GF-D8 (cell line): Measurements from ENCODE around the gene PSMB4.
A peak's percentile ranks its signal among the peaks of the same experiment; 100 is the strongest.

ENCODE experiments used
- DNase-seq: peaks from one replicate; lab custom pipeline; 2025; lab: John Stamatoyannopoulos, UW

Gene PSMB4

GRCh38 chr1:151443846-151444782, 44.7 kb downstream of the PSMB4 start:
- peak; percentile 22 for DNase-seq

GRCh38 chr1:151444783-151445177, 45.4 kb downstream of the PSMB4 start:
- DNase-seq: no peak

GRCh38 chr1:151447696-151448095, 48.3 kb downstream of the PSMB4 start:
- no peak for DNase-seq
